GM19372 (cell line): ENCODE results near the gene THSD4.

ENCODE experiments used
- ATAC-seq: cut with Tn5 transposase; IDR thresholded peaks from one replicate; pipeline ENCODE4 v1.9.1; 2021; ENCODE audit warnings: mild to moderate bottlenecking, low read depth, moderate library complexity; ENCODE audit not compliant: unreplicated experiment

The THSD4 gene

GRCh38 chr15:71502077-71502432 lies 386.8 kb downstream of the THSD4 start:
- ATAC-seq: no peak

- ATAC-seq: no peak
These were observed 390.7 kb downstream of the THSD4 start for GRCh38 chr15:71505962-71506361.

- ATAC-seq: no peak
These were observed 391.7 kb downstream of the THSD4 start for GRCh38 chr15:71506946-71507345.

- no peak for ATAC-seq
These were observed 392.9 kb downstream of the THSD4 start for GRCh38 chr15:71508081-71508682.

- no peak for ATAC-seq
These were observed 393.9 kb downstream of the THSD4 start for GRCh38 chr15:71509139-71509538.

- ATAC-seq: no peak
These were observed 395.5 kb downstream of the THSD4 start for GRCh38 chr15:71510763-71511162.

GRCh38 chr15:71511796-71512681 lies 396.8 kb downstream of the THSD4 start:
- ATAC-seq: no peak

GRCh38 chr15:71512682-71513006 lies 397.4 kb downstream of the THSD4 start:
- no peak for ATAC-seq

GRCh38 chr15:71515375-71516186 lies 400.3 kb downstream of the THSD4 start:
- ATAC-seq: no peak

- ATAC-seq: no peak
These were observed 402.5 kb downstream of the THSD4 start for GRCh38 chr15:71517751-71518150.

GRCh38 chr15:71518661-71519060 lies 403.4 kb downstream of the THSD4 start:
- ATAC-seq: no peak

GRCh38 chr15:71526060-71526820 lies 411.0 kb downstream of the THSD4 start:
- ATAC-seq: no peak

- no peak for ATAC-seq
These were observed 414.1 kb downstream of the THSD4 start for GRCh38 chr15:71529361-71529760.

GRCh38 chr15:71530116-71530515 lies 414.8 kb downstream of the THSD4 start:
- ATAC-seq: no peak

- no peak for ATAC-seq
These were observed 417.7 kb downstream of the THSD4 start for GRCh38 chr15:71532994-71533393.

GRCh38 chr15:71538181-71538580 lies 422.9 kb downstream of the THSD4 start:
- no peak for ATAC-seq

- no peak for ATAC-seq
These were observed 426.5 kb downstream of the THSD4 start for GRCh38 chr15:71541746-71542145.

- ATAC-seq: no peak
These were observed 427.6 kb downstream of the THSD4 start for GRCh38 chr15:71542836-71543235.

GRCh38 chr15:71543413-71543812 lies 428.1 kb downstream of the THSD4 start:
- no peak for ATAC-seq

GRCh38 chr15:71545223-71545760 lies 430.0 kb downstream of the THSD4 start:
- ATAC-seq: no peak
